A673 (cell line): ENCODE measurements around the gene NAGLU. TPM values are rescaled to one million over a fixed set of nuclear protein-coding genes. Genes with fewer than 3 reads are reported as not detected.

Source experiments
- BruUV-seq: library from RNA; stranded (reverse); fragments of 400-500 nt; replicated peaks from 2 replicates; lab custom pipeline; 2021; lab: Mats Ljungman, UMichigan
- CTCF ChIA-PET: fragments of 300-600 bp; sonication (Branson Sonifier 250); formaldehyde crosslinking; loops from one replicate; lab custom pipeline; 2022; ENCODE audit warnings: antibody characterized with exemption; lab: Charles Lee
- POLR2A ChIA-PET: fragments of 300-600 bp; sonication (Branson Sonifier 250); formaldehyde crosslinking; loops from one replicate; lab custom pipeline; 2022; ENCODE audit warnings: antibody characterized with exemption; ENCODE audit not compliant: low non-redundant PET; lab: Charles Lee
- DNase-seq: peaks from one replicate; pipeline ENCODE4 v3.0.0-alpha.2; 2015; ENCODE audit warnings: low spot score
- H3K27ac ChIP-seq: fragments of 200-600 bp; sonication (generic); 2 replicates; pipeline ENCODE4 v1.5.1; 2016; ENCODE audit warnings: mixed run types, low read depth, mild to moderate bottlenecking, mixed read lengths, antibody characterized with exemption, low read length; ENCODE audit not compliant: poor library complexity, severe bottlenecking
- H3K27me3 ChIP-seq: fragments of 200-600 bp; sonication (generic); replicated peaks from 2 replicates; pipeline ENCODE4 v1.6.1; 2017; ENCODE audit warnings: mixed run types, low read depth, mild to moderate bottlenecking, mixed read lengths, antibody characterized with exemption, low read length; ENCODE audit not compliant: insufficient read depth, poor library complexity
- H3K36me3 ChIP-seq: fragments of 200-600 bp; sonication (generic); 2 replicates; pipeline ENCODE4 v1.6.1; 2016; ENCODE audit warnings: mixed run types, mild to moderate bottlenecking, mixed read lengths, antibody characterized with exemption, low read length; ENCODE audit not compliant: insufficient read depth, poor library complexity, severe bottlenecking
- H3K4me1 ChIP-seq: fragments of 200-600 bp; sonication (generic); 2 replicates; pipeline ENCODE4 v1.6.1; 2017; ENCODE audit warnings: mixed run types, mild to moderate bottlenecking, mixed read lengths, antibody characterized with exemption, low read length; ENCODE audit not compliant: insufficient read depth, poor library complexity, severe bottlenecking
- H3K4me3 ChIP-seq: fragments of 200-600 bp; sonication (generic); 2 replicates; pipeline ENCODE4 v1.5.1; 2016; ENCODE audit warnings: low read depth, mixed run types, mild to moderate bottlenecking, mixed read lengths, low read length; ENCODE audit not compliant: poor library complexity, severe bottlenecking
- H3K9me3 ChIP-seq: fragments of 200-600 bp; sonication (generic); 2 replicates; pipeline ENCODE4 v1.6.1; 2016; ENCODE audit warnings: mixed run types, low read depth, mild to moderate bottlenecking, mixed read lengths, antibody characterized with exemption, low read length; ENCODE audit not compliant: poor library complexity, severe bottlenecking
- EZH2 ChIP-seq: fragments of 200-600 bp; sonication (generic); IDR thresholded peaks from 2 replicates; pipeline ENCODE4 v1.6.1; 2017; ENCODE audit warnings: borderline replicate concordance, low read depth, mild to moderate bottlenecking, mixed read lengths, antibody characterized with exemption, low read length; ENCODE audit not compliant: poor library complexity, severe bottlenecking
- intact Hi-C: fragments of 100-400 bp; cut with micrococcal nuclease; formaldehyde crosslinking; loops from one replicate; pipeline ENCODE4 v1.10.0; 2022; ENCODE audit not compliant: unreplicated experiment
- total RNA-seq: library from RNA; stranded (reverse); gene quantifications from 2 replicates; pipeline ENCODE4 v1.2.3, GENCODE V29; 2021
- TF ChIP-seq, protein P1 (sequence below): fragments of 300-800, 200-600 bp; sonication (generic); conservative IDR thresholded peaks from 2 replicates; pipeline ENCODE4 v1.5.1; 2017; ENCODE audit warnings: low read depth, mild to moderate bottlenecking, antibody characterized with exemption, low read length, moderate library complexity, mixed read lengths

The NAGLU gene
- total RNA-seq, 1 experiment from 2014 or later = 9.6 TPM

DNA sequence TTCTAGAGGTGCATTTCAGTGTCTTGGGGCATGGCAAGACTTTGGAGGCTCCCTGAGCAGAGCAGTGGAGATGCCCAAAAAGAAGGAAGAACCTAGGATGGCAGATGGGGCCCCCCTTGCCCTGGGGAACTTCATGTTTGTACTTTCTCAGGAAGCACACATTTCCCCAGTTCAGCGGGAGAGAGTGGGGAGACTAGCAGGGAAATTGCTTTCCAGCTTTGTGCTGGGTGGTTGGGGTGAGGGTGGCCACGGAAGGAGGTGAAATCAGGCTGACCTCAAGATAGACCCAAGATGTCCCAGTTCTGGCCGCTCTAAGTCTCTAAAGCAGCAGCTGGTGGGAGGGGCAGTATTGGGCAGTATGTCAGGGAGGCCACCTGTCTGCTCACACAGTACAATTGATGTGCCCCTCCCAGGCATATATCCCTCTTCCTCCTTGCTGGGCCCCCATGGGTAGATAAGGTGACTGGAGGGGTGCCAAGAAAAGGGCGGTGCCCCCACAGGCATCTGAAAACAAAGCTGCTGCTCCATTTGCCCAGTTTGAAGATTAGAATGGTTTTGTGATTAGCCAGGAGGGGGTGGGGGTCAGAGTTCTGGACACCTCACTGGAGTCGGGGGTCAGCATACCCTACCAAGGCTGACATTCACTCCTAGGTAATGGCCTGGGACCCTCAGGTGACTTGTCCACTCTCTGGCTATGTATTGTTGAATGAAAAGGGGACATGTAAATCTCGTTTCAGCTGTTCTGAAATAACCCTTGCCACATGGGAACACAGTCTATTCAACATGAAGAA is 17.1 kb upstream of the NAGLU start:
- Histone ChIP-seq H3K9me3 (no peaks in the 10 kb centered on the region), H3K4me1 (peaks cover 29% of the 10 kb centered on the region), H3K27ac (peak overlapping the region; percentile 63), H3K4me3 (no peak overlapping the region), H3K36me3 (no peaks in the 10 kb centered on the region), H3K27me3 (no peaks in the 10 kb centered on the region)
- CTCF ChIA-PET = no interaction called here
- intact Hi-C loops = loop anchor here (5.0 kb wide), 1 partner anchor 112 kb away; no protein-coding TSS in a partner anchor
- DNase-seq = no peak
- POLR2A ChIA-PET = no interaction called here
- TF ChIP-seq, protein P1, sequence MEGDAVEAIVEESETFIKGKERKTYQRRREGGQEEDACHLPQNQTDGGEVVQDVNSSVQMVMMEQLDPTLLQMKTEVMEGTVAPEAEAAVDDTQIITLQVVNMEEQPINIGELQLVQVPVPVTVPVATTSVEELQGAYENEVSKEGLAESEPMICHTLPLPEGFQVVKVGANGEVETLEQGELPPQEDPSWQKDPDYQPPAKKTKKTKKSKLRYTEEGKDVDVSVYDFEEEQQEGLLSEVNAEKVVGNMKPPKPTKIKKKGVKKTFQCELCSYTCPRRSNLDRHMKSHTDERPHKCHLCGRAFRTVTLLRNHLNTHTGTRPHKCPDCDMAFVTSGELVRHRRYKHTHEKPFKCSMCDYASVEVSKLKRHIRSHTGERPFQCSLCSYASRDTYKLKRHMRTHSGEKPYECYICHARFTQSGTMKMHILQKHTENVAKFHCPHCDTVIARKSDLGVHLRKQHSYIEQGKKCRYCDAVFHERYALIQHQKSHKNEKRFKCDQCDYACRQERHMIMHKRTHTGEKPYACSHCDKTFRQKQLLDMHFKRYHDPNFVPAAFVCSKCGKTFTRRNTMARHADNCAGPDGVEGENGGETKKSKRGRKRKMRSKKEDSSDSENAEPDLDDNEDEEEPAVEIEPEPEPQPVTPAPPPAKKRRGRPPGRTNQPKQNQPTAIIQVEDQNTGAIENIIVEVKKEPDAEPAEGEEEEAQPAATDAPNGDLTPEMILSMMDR = no peak
- BruUV-seq = no TSS peak

DNA sequence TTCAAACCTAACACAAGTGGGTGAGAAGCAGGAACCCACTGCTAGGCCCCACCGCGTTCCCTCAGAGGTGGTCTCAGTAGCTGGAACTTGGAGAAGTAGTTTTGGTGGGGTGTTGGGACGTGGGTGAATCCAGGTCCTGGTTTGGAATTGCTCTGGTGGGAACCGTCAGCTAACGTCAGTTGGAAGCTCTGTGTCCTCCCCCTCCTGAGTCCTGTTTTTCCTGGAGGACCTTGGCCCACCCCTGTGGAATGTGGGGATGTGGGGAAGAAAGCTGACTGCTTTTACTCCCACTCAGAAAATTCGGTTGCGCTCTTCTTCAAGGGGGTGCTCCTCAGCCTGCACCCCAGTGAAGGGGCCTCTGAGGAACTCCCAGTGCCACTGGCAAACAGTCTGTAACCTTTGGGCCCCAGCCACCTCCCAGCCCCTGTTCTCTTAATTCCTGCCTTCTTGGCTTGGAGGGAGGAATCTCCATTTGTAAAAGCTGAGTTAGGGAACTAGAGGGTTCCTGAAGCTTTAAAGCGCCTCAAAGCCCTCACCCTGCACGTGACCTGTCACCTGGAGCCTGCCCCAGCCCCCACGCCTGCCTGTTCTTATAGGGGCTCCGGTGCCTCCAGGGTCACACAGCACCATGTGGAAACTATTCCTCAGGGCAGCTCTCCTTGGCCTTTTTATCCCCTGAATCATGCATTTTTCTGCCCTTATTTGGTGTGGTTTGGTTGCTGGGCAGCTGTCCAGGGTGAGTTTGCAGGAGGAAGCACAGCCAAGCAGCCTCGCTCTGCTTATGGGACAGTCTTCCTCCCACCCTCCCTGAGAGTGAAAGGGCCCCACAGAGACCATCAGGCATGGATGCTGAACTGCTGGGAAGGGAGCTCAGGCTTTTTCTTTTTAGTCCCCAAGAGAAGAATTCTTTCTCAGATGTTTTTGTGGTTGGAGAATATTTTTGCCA is 16.2 kb upstream of the NAGLU start:
- peak; percentile 22 for DNase-seq
- no peak for TF ChIP-seq EZH2
- TF ChIP-seq, protein P1 = no peak
- BruUV-seq = no TSS peak
- peak overlapping the region; percentile 63 for H3K27ac ChIP-seq
- no peaks in the 10 kb centered on the region for H3K9me3 ChIP-seq
- CTCF ChIA-PET = no interaction called here
- no peaks in the 10 kb centered on the region for H3K36me3 ChIP-seq
- H3K4me1 ChIP-seq = peaks cover 29% of the 10 kb centered on the region
- no peak overlapping the region for H3K4me3 ChIP-seq
- POLR2A ChIA-PET = no interaction called here
- H3K27me3 ChIP-seq = no peaks in the 10 kb centered on the region
- intact Hi-C loops = loop anchor here (5.0 to 10.0 kb wide), 2 partner anchors 113 to 205 kb away; no protein-coding TSS in a partner anchor

DNA sequence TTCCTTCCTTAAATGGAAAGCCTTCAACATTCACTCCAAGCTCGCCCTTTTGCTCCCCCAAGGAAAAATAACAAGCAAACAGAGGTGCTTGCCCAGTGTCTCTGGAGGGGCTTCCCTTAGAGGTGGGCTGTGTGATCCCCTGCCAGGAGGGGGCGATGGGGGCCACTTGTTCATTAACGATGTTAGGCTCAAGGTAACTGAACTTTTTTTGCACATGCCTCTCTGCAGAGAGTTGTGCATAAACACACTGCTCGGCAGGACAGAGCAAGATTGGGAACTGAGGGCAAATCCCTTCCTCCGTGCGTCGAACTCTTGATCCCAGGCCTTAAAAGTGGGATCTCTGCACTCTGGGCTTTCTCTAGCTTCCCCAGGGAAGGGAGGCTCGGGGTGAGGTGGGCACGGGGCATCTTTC is 15.5 kb upstream of the NAGLU start:
- Histone ChIP-seq H3K4me3 (no peak overlapping the region), H3K4me1 (peaks cover 29% of the 10 kb centered on the region), H3K27me3 (no peaks in the 10 kb centered on the region), H3K36me3 (no peaks in the 10 kb centered on the region), H3K9me3 (no peaks in the 10 kb centered on the region), H3K27ac (peak overlapping the region; percentile 63)
- ChIA-PET POLR2A (interaction anchor here (0.6 kb wide), 1 partner anchor 20 kb away, joined by 4 read pairs; no protein-coding TSS in a partner anchor), CTCF (no interaction called here)
- BruUV-seq = no TSS peak
- TF ChIP-seq, protein P1 = 0 out of 2 replicates have a peak, but pooled peaks have one; percentile 22
- no peak for TF ChIP-seq EZH2
- no peak for DNase-seq
- intact Hi-C loops = loop anchor here (10.0 kb wide), 1 partner anchor 206 kb away; no protein-coding TSS in a partner anchor
